ENCODE results near the gene GRIA1. TPM values are rescaled to one million over a fixed set of nuclear protein-coding genes. Genes with fewer than 3 reads are reported as not detected.

Gene GRIA1
- not detected for total RNA-seq

DNA sequence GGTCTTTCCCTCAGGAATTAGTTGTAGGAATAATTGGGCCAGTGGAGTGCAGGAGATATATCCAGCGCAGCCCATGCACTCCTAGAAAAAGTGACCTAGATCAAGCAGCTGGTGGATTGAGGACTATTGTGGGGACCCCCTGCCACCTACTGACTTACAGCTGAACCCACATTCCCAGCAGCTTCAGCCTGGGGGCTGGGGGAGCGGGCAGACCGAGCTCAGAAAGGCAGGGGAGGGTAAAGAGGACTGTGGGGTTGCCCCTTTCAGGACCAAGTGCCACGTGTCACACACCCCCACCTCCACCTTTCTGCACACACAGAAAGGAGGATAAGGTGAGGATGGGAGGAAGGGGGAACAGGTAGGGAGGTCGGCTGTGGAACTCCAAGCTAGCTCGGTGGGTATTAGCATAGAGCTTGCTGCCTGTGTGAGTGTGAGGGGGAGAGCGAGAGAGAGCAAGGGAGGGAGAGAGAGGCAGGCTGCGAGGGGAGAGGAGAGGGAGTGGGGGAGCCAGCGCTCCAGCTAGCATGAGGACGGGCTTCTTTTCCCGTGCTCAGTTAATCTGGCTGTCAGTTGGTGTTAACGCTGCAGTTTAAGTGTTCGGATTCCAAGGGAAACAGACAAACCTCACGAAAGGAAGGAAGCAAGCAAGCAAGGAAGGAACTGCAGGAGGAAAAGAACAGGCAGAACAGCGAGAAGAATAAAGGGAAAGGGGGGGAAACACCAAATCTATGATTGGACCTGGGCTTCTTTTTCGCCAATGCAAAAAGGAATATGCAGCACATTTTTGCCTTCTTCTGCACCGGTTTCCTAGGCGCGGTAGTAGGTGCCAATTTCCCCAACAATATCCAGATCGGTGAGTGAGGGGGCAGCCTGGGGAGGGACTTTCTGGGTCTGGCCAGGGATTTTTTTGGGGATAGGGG lies at the start of gene GRIA1:
Gene GRIA1 (plus strand): TSS at position 553 of the 920 bp plus-strand sequence.
- H3K36me3 Mint-ChIP-seq, result no peaks in the 10 kb centered on the region
- ATAC-seq (no peak), DNase-seq (ENCODE audit: low spot score in 2 of 2) (no peak)
- no peak within 1 kb of the TSS for H3K27ac Mint-ChIP-seq
- no peaks in the 10 kb centered on the region for H3K9me3 Mint-ChIP-seq

DNA sequence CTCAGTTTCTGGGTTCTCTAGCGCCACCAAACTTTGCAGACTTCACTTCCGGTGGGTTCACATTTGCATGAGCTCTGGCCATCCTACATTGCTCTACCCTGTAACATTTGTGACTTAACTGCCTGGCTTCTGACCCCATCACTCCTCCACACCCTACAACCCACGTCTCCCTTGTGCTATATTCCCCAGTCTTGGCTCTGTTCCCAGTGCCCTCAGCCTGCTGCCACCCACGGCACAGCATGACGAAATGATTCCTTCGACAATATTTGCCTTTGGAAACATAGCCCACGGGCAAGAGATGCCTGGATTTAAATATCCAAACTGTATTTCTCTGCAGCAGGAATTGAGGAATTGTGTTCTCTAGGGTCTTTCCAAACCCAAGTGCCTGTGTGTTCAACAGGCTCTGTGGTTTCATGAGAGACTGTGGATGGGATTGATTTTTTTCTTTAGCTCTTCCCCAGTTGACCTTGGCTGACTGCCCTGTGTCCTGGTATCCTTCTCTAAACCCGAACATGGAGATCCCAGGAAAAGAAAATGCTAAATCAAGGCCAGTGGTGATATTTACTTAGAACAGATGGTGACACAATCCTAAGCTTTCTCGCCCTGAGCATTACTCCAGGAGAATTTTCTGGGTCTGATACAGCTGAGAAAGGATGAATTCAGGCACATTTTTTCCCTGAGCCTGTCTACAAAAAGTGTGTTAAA lies 44.4 kb upstream of the GRIA1 start:
- ATAC-seq, result no peak
- Mint-ChIP-seq H3K27ac (no peak overlapping the region), H3K9me3 (no peaks in the 10 kb centered on the region), H3K36me3 (no peaks in the 10 kb centered on the region)
- DNase-seq (ENCODE audit: low spot score in 2 of 2), result no peak

DNA sequence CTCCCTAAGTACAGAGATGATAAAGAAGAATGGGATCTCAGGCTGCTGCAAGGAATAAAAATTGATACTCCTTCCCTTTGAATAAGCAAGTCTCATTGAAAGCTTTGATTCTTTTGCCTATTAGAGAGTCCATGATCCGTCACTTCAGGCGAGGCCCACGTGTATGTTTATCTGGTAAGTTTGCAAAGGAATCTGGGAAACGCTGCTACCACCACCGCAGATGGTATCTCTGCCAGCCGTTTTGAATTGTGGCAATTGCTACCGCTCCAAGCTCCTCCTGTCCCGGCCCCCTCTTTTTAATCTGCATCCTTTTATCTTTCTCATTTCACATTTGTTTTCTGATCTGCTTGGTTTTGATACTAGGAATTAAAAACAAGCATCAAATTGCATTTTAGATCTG lies 42.9 kb upstream of the GRIA1 start:
- Mint-ChIP-seq H3K36me3 (no peaks in the 10 kb centered on the region), H3K9me3 (no peaks in the 10 kb centered on the region), H3K27ac (no peak overlapping the region)
- ATAC-seq (no peak), DNase-seq (ENCODE audit: low spot score in 2 of 2) (no peak)

DNA sequence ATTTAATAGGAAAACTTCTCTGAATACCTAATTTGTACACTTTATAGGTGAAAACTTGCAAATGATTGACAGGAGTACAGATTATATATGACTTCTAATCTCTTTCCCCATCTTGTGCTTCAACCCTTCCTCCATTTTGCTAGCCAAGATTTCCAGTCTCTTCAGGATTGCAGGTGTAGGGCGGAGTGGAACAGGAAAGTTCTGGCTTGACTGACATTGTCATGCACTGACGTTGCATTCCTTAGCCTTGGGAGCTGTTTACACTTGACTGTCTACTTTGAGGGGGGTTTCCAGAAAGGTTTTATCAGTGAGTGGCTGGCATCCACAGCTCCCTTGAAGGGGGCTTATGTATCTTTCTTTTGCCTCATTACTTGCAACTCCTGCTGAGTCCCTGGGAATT lies 34.1 kb upstream of the GRIA1 start:
- no peak overlapping the region for H3K27ac Mint-ChIP-seq
- H3K36me3 Mint-ChIP-seq, result no peaks in the 10 kb centered on the region
- ATAC-seq, result no peak

DNA sequence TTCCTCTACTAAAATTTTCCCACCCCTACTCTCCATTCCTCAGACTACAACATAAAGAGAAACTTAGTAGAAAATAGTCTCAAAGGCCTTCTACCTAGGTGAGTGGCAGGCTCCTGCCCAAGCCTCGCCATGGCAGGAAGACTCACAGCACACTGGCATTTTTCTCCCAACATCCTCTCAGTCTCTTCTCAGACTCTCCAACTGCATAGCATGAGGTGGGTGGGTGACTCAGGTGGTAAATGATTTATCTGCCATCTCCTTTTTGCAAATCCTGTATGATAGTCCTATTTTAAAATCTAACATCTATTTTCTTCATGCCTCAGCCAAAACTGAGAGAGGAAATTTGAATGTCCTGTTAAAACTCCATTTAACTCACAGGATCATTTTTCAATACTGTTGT lies 33.5 kb upstream of the GRIA1 start:
- DNase-seq (ENCODE audit: low spot score in 2 of 2) (no peak), ATAC-seq (no peak)
- Mint-ChIP-seq H3K9me3 (peaks cover 0 to 11% of the 10 kb centered on the region in 2 donors), H3K27ac (no peak overlapping the region), H3K36me3 (no peaks in the 10 kb centered on the region)

More for the DNA sequence above, 34.1 kb upstream of the GRIA1 start:
- DNase-seq (ENCODE audit: low spot score in 2 of 2), result no peak
- H3K9me3 Mint-ChIP-seq, result peaks cover 0 to 11% of the 10 kb centered on the region in 2 donors

DNA sequence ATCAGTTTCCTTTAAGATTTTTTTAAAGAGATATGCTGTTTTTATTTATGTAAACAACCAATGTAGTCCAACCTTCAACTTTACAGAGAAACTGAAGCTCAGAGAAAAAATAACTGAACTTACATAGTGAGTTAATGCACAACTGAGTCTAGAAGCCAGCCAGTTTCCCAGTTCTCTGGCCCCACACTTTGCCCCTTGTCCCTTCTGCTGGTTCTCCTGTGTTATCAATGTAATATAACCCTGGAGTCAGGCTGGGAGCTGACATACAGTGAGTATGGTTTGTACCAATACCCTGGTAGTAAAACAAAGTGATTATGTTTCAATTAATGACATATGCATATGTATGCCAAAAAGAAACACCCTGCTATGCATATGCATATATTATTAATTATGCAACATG lies 32.2 kb upstream of the GRIA1 start:
- no peak for DNase-seq (ENCODE audit: low spot score in 2 of 2)
- Mint-ChIP-seq H3K36me3 (no peaks in the 10 kb centered on the region), H3K27ac (no peak overlapping the region), H3K9me3 (peaks cover 4 to 11% of the 10 kb centered on the region in 2 donors)
- no peak for ATAC-seq

DNA sequence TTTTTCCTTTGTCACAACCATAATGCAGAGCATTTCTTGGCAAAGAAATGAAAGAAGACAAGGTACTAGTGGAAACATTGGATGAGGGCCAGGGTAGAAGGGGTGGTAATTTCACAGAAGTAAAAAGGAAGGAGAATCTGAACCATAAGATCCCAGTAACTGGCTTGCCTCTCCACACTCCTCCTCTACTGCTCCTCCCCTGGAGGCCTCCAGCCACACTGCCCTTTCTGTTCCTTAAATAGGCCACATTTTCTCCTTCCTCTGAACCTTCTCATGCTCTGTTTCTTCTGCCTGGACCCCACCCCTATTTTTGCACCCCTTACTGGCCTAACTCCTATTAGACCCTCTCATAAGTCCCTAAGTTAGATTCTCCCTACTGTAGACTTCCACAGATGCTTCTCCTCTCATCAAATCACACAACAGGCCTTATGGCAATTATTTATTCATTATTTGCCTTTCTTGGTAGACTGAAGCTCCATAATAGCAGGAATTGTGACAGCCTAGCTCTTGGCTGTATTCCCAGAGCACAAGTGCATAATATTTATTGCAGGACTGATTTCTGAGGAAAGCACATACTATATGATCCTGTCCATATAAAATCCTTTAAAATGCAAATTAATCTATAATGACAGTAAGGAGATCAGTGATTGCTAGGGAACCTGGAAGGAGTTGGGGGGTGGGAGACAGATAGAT lies 31.3 kb upstream of the GRIA1 start:
- H3K36me3 Mint-ChIP-seq, result no peaks in the 10 kb centered on the region
- H3K9me3 Mint-ChIP-seq, result peaks cover 4 to 11% of the 10 kb centered on the region in 2 donors
- DNase-seq (ENCODE audit: low spot score in 2 of 2) (no peak), ATAC-seq (no peak)
- no peak overlapping the region for H3K27ac Mint-ChIP-seq

DNA sequence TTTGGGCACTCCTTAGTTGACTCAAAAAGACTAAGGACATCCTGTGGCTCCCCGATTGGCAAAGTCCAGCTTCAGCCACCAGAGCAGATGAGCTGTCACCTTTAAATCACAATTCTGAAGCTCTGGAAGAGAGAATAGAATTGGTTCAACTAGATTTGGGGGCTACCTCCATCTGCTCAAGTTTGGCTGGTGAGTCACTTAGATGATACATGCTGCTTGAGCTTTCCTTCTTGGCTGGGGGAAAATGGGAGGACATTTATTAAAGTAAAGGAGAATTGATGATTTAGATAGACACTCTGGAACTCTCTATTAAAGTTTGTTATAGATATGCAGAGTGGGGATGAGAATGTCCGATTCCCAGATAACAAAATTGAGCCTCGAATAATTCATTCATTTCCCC lies 30.0 kb upstream of the GRIA1 start:
- DNase-seq (ENCODE audit: low spot score in 2 of 2), result no peak
- ATAC-seq, result no peak
- Mint-ChIP-seq H3K36me3 (no peaks in the 10 kb centered on the region), H3K9me3 (peaks cover 4 to 5% of the 10 kb centered on the region in 2 donors), H3K27ac (no peak overlapping the region)

DNA sequence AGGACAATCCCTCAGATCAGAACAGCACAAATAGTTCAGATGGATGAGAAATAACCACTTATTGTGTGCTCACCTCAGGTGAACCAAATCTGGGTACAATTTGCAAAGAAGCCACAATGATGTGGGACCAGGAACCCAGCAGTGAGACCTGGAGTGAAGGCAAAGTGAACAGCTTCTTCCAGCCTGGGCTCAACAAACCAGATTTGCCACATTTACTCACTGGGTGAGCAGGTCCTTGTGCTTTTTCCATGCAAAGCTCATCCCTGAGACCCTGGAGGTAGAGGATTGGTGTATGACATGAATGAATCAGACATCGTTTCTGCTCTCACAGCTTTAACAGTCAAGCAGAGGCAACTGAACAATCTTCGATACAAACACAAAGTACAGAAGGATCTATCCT lies 29.1 kb upstream of the GRIA1 start:
- H3K27ac Mint-ChIP-seq, result no peak overlapping the region
- no peaks in the 10 kb centered on the region for H3K36me3 Mint-ChIP-seq
- ATAC-seq (no peak), DNase-seq (ENCODE audit: low spot score in 2 of 2) (no peak)
- H3K9me3 Mint-ChIP-seq, result peaks cover 4 to 5% of the 10 kb centered on the region in 2 donors

DNA sequence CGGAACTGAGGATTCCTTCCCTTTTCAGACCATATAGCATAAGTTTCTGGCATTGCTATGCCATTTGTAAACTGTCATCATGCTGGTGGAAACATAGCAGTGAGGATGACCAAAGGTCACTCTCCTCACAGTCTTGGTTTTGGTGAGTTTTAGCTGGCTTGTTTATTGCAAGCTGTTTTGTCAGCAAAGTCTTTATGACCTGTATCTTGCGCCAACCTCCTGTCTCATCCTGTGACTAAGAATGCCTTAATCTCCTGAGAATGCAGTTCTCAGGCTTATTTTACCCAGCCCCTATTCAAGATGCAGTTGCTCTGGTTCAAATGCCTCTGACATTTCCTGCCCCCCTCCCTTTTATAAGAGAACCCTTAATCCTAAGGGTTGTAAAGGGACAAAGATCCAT lies 26.7 kb upstream of the GRIA1 start:
- peaks cover 0 to 4% of the 10 kb centered on the region in 2 donors for H3K9me3 Mint-ChIP-seq
- no peak for ATAC-seq
- H3K27ac Mint-ChIP-seq, result no peak overlapping the region
- no peaks in the 10 kb centered on the region for H3K36me3 Mint-ChIP-seq
- no peak for DNase-seq (ENCODE audit: low spot score in 2 of 2)

DNA sequence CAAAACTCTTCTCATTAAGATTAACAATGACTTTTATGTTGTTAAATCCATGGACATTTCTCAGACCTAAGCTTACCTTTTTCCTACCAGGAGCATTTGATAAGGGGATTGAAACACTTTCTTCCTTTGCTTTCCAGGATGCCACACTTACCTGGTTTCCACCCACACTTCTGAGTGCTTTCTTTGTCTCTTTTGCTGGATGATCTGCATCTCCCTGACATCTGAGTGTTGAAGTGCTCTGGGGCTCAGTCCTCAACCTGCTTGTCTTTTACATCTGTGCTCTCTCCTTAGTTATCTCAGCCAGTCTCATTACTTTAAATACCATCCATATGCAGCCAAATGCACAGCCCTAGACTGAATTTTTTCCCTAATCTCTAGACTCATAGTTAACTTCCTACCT lies 22.9 kb upstream of the GRIA1 start:
- Mint-ChIP-seq H3K36me3 (no peaks in the 10 kb centered on the region), H3K27ac (no peak overlapping the region), H3K9me3 (peaks cover 6 to 9% of the 10 kb centered on the region in 2 donors)
- ATAC-seq (no peak), DNase-seq (ENCODE audit: low spot score in 2 of 2) (no peak)

DNA sequence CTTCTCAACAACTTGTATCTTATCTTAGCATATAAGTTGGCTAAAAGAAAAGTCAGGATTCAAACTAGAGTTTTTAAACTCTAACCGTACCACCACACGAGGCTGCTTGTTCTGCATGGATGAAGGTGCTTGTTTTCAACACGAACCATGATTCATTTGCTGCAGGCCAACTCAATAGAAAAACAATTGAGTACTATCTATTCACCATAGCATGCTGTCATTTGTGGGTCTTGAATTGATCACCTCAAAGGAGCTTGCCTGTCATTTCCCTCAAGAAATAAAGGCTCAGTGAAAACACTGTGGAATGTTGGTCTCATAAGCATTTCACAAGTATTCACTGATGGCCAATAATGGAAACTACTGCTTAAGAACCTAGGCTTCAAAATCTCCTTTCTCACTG lies 21.0 kb upstream of the GRIA1 start:
- no peak for DNase-seq (ENCODE audit: low spot score in 2 of 2)
- Mint-ChIP-seq H3K36me3 (no peaks in the 10 kb centered on the region), H3K9me3 (peaks cover 11 to 16% of the 10 kb centered on the region in 2 donors), H3K27ac (no peak overlapping the region)
- ATAC-seq, result no peak

DNA sequence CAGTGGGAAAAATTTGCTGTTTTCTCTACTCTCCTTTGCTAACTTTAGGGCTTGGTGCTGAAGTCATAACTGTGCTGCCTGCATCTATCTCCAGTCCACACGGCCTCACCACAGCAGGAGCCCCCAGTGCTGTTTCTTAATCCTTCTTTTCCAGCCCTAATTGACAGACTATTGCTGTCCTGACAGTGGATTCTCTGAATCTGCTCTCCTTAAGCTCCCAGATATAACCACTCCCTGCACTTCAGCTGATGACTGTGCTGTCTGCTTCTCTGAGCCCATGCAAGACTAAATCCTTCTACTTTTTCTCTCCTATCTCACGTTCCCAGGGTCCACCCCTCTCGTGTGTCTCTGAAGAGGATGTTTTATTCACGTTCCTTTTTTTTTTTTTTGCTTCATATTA lies 19.7 kb upstream of the GRIA1 start:
- Mint-ChIP-seq H3K9me3 (peaks cover 16% of the 10 kb centered on the region in 2 donors), H3K36me3 (no peaks in the 10 kb centered on the region), H3K27ac (no peak overlapping the region)
- DNase-seq (ENCODE audit: low spot score in 2 of 2) (no peak), ATAC-seq (no peak)

DNA sequence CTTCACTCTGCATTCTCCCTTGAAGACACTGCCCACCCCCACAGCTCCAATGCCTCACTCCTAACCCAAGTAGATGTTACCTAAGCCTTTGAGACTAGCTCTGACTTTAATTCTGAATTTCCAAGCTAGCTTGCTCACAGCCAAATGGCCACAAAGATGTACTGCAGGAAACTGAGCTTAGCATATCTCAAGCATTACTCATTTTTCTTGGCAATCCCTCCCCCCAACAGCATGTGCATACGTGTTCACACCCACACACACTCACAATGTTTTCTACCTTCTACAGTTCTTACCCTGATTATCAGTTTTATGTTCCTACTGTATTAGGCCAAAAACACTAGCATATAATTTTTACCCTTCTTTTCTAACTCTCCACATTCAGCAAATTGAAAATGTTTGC lies 13.7 kb upstream of the GRIA1 start:
- DNase-seq (ENCODE audit: low spot score in 2 of 2) (no peak), ATAC-seq (no peak)
- no peaks in the 10 kb centered on the region for H3K36me3 Mint-ChIP-seq
- H3K9me3 Mint-ChIP-seq, result peaks cover 12 to 16% of the 10 kb centered on the region in 2 donors
- no peak overlapping the region for H3K27ac Mint-ChIP-seq

DNA sequence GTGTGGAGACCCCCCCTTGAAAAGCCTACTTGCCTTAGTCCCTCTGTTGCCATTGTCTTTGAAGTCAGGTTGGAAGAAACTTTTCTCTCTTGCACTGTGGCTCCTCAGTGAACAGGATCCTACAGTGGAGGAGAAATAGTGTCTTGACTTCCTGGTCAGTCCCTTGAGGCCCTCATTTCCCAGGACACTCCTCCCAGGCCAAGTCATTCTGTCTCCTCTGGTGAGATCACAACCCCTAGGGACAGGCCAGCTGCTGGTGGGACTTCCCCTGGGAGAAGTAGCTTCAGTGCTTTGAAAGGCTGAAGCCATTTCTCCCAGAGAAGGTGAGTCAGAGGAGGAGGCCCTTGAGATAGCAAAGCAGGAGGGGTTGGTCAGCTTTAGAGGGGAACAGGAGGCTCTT lies 10.1 kb upstream of the GRIA1 start:
- Mint-ChIP-seq H3K9me3 (peaks cover 4 to 8% of the 10 kb centered on the region in 2 donors), H3K36me3 (no peaks in the 10 kb centered on the region), H3K27ac (no peak overlapping the region)
- DNase-seq (ENCODE audit: low spot score in 2 of 2) (no peak), ATAC-seq (peak in 1 of 2 donors; percentile 87)

DNA sequence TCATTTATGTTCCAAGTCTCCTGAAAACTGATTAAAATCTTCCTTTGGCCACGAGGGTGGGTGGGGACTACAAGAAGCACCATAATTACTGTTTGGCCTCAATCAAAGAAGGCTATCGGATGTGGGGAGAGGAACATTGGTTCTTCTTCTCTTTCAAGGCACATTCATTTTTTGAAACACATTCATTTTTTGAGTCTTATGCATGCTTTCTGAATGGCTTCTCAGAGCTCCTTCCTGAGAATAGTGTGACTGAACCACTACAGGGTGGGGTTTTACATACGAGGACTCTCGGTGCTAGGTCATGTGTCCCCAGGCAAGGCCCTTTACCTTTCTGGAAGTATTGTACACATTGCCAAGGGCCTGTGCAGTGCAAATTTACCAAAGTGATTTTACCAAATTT lies 7.0 kb upstream of the GRIA1 start:
- ATAC-seq, result no peak
- no peak overlapping the region for H3K27ac Mint-ChIP-seq
- no peak for DNase-seq (ENCODE audit: low spot score in 2 of 2)
- H3K9me3 Mint-ChIP-seq, result peaks cover 3 to 4% of the 10 kb centered on the region in 2 donors
- H3K36me3 Mint-ChIP-seq, result no peaks in the 10 kb centered on the region

DNA sequence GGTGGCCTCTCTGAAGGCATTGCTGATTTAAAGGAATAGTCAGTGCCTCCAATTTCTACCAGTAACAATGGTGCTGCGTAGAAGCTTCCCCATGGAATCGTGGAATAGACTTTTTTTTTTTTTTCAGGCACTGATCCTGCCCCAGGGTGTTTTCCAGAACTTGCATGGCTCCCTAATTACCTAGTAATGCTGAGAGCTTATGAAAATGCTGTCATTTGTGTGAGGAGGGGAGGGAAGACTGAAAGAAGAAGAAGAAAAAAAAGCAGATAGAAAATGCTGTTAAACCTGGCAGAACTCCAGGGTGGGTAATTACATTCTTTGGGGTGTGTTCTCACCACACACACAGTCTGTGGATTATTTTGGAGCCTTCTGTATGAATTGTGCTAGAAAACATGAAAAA lies 4.8 kb upstream of the GRIA1 start:
- Mint-ChIP-seq H3K36me3 (no peaks in the 10 kb centered on the region), H3K27ac (no peak overlapping the region), H3K9me3 (peaks cover 3 to 4% of the 10 kb centered on the region in 2 donors)
- ATAC-seq, result no peak
- no peak for DNase-seq (ENCODE audit: low spot score in 2 of 2)
